ENCODE data around the gene ARHGAP26.
A peak's percentile ranks its signal among the peaks of the same experiment; 100 is the strongest.

ARHGAP26 gene

GRCh38 chr5:142814122-142814521 lies 43.9 kb downstream of the ARHGAP26 start:
- no peak for DNase-seq (ENCODE audit: low spot score)

- DNase-seq (ENCODE audit: low spot score): no peak
These were observed 45.3 kb downstream of the ARHGAP26 start for GRCh38 chr5:142815469-142815868.

GRCh38 chr5:142816531-142817430 lies 46.6 kb downstream of the ARHGAP26 start:
- DNase-seq (ENCODE audit: low spot score): peak; percentile 73

- DNase-seq (ENCODE audit: low spot score): no peak
These were observed 47.8 kb downstream of the ARHGAP26 start for GRCh38 chr5:142817949-142818431.

- no peak for DNase-seq (ENCODE audit: low spot score)
These were observed 49.1 kb downstream of the ARHGAP26 start for GRCh38 chr5:142819292-142819691.

- no peak for DNase-seq (ENCODE audit: low spot score)
These were observed 49.6 kb downstream of the ARHGAP26 start for GRCh38 chr5:142819825-142820224.

GRCh38 chr5:142820447-142820846 lies 50.3 kb downstream of the ARHGAP26 start:
- DNase-seq (ENCODE audit: low spot score): no peak

GRCh38 chr5:142821034-142821732 lies 51.0 kb downstream of the ARHGAP26 start:
- no peak for DNase-seq (ENCODE audit: low spot score)

GRCh38 chr5:142821733-142822487 lies 51.7 kb downstream of the ARHGAP26 start:
- no peak for DNase-seq (ENCODE audit: low spot score)

- DNase-seq (ENCODE audit: low spot score): no peak
These were observed 52.9 kb downstream of the ARHGAP26 start for GRCh38 chr5:142823126-142823525.

GRCh38 chr5:142823806-142824205 lies 53.6 kb downstream of the ARHGAP26 start:
- no peak for DNase-seq (ENCODE audit: low spot score)

GRCh38 chr5:142824391-142824790 lies 54.2 kb downstream of the ARHGAP26 start:
- DNase-seq (ENCODE audit: low spot score): no peak

- DNase-seq (ENCODE audit: low spot score): no peak
These were observed 55.4 kb downstream of the ARHGAP26 start for GRCh38 chr5:142825378-142826089.

GRCh38 chr5:142826093-142826492 lies 55.9 kb downstream of the ARHGAP26 start:
- DNase-seq (ENCODE audit: low spot score): no peak

- no peak for DNase-seq (ENCODE audit: low spot score)
These were observed 56.7 kb downstream of the ARHGAP26 start for GRCh38 chr5:142826741-142827492.

GRCh38 chr5:142827934-142828576 lies 57.9 kb downstream of the ARHGAP26 start:
- DNase-seq (ENCODE audit: low spot score): no peak

GRCh38 chr5:142828797-142829535 lies 58.8 kb downstream of the ARHGAP26 start:
- DNase-seq (ENCODE audit: low spot score): no peak

GRCh38 chr5:142829801-142830220 lies 59.6 kb downstream of the ARHGAP26 start:
- no peak for DNase-seq (ENCODE audit: low spot score)

- DNase-seq (ENCODE audit: low spot score): no peak
These were observed 60.2 kb downstream of the ARHGAP26 start for GRCh38 chr5:142830241-142831008.
